HFF-Myc (cell line): ENCODE data around the gene LINC01488.

ENCODE experiments used
- DNase-seq: peaks from one replicate; pipeline ENCODE4 v3.0.0-alpha.2; 2011; ENCODE audit warnings: low read depth; ENCODE audit errors: extremely low read depth
- H3K4me3 ChIP-seq: replicated peaks from 2 replicates; pipeline ENCODE4 v1.5.1; 2011; ENCODE audit warnings: low read depth, mild to moderate bottlenecking, control low read depth, low read length
- CTCF ChIP-seq: IDR thresholded peaks from 2 replicates; pipeline ENCODE4 v1.5.1; 2012; ENCODE audit warnings: mild to moderate bottlenecking, low read depth, low read length, control low read depth; ENCODE audit errors: missing control alignments

LINC01488 gene

GRCh38 chr11:69451289-69451688 is 30.2 kb upstream of the LINC01488 start:
- DNase-seq = no peak
- TF ChIP-seq CTCF = no peak
- no peak overlapping the region for H3K4me3 ChIP-seq

- no peak for DNase-seq
- H3K4me3 ChIP-seq = no peak overlapping the region
- no peak for TF ChIP-seq CTCF
These were observed 29.1 kb upstream of the LINC01488 start for GRCh38 chr11:69452206-69452987.

GRCh38 chr11:69453151-69453550 is 28.3 kb upstream of the LINC01488 start:
- DNase-seq = no peak
- no peak overlapping the region for H3K4me3 ChIP-seq
- no peak for TF ChIP-seq CTCF

- H3K4me3 ChIP-seq = no peak overlapping the region
- no peak for TF ChIP-seq CTCF
- DNase-seq = no peak
These were observed 27.4 kb upstream of the LINC01488 start for GRCh38 chr11:69454018-69454417.

GRCh38 chr11:69455969-69456368 is 25.5 kb upstream of the LINC01488 start:
- DNase-seq = no peak
- TF ChIP-seq CTCF = no peak
- no peak overlapping the region for H3K4me3 ChIP-seq

GRCh38 chr11:69456712-69457111 is 24.8 kb upstream of the LINC01488 start:
- no peak for DNase-seq
- H3K4me3 ChIP-seq = no peak overlapping the region
- TF ChIP-seq CTCF = no peak
